Fibroblast of lung (primary cell): Measurements from ENCODE around the gene EPB41L5.

ENCODE experiments used
- EZH2 ChIP-seq: IDR thresholded peaks from 2 replicates; pipeline ENCODE4 v1.5.1; 2012; ENCODE audit warnings: low read length, control low read depth, mild to moderate bottlenecking; ENCODE audit errors: missing control alignments
- TF ChIP-seq, protein P1 (sequence below), 2 donors: IDR thresholded peaks in 1 of 2; conservative IDR thresholded peaks in 1 of 2; 1 replicate in 1 of 2; 2 replicates in 1 of 2; pipeline ENCODE4 v1.5.1; 2011 to 2012; ENCODE audit warnings: low read length in 2 of 2, control low read depth in 1 of 2, inconsistent platforms in 1 of 2, low read depth in 1 of 2, mild to moderate bottlenecking in 1 of 2

- TF ChIP-seq, protein P1, sequence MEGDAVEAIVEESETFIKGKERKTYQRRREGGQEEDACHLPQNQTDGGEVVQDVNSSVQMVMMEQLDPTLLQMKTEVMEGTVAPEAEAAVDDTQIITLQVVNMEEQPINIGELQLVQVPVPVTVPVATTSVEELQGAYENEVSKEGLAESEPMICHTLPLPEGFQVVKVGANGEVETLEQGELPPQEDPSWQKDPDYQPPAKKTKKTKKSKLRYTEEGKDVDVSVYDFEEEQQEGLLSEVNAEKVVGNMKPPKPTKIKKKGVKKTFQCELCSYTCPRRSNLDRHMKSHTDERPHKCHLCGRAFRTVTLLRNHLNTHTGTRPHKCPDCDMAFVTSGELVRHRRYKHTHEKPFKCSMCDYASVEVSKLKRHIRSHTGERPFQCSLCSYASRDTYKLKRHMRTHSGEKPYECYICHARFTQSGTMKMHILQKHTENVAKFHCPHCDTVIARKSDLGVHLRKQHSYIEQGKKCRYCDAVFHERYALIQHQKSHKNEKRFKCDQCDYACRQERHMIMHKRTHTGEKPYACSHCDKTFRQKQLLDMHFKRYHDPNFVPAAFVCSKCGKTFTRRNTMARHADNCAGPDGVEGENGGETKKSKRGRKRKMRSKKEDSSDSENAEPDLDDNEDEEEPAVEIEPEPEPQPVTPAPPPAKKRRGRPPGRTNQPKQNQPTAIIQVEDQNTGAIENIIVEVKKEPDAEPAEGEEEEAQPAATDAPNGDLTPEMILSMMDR (conservative IDR thresholded peaks at IDR 0.05 in 1 of 2, IDR thresholded peaks at IDR 0.05 in 1 of 2; ENCODE audit: low read depth in 1 of 2, low read length in 2 of 2): no peak
- no peak for TF ChIP-seq EZH2
Observed at GRCh38 chr2:120053891-120054290, 41.0 kb downstream of the EPB41L5 start.
